ENCODE measurements around the gene POLR2C. TPM values are rescaled to one million over a fixed set of nuclear protein-coding genes. Genes with fewer than 3 reads are reported as not detected.

POLR2C gene
- total RNA-seq, 2 experiments from 2014 or later = 52.3 to 101 TPM

DNA sequence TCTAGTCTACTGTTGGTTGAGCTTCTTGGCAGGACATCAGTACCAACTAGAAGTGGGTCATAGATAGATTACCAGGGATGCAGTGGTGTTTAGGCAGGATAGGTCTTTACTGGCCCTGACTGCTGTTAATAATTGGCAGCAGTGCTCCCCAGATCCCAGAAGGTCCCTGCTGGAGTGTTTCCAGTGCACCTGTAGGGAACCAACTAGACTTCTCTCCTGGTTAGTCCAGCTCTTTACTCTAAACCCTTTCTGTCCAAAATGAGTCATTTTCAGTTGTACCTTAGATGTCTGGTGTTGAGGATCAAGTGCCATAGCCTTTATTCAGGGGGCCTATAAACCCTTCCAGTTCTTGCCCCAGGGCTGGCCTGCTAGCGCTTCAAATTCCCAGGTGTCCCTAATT, 8.7 kb downstream of the POLR2C start:
- no peaks in the 10 kb centered on the region for H3K9me2 ChIP-seq (ENCODE audit: insufficient read depth, low read length)
- ChIA-PET POLR2A (no interaction called here), CTCF (ENCODE audit: unreplicated experiment) (no interaction called here)
- no peak overlapping the region for H3K27ac ChIP-seq (ENCODE audit: low read depth, low read length, poor library complexity, severe bottlenecking)
- no peaks in the 10 kb centered on the region for H3K9me3 ChIP-seq (ENCODE audit: low read length)
- TF ChIP-seq EZH2phosphoT487 (IDR thresholded peaks at IDR 0.05; ENCODE audit: borderline replicate concordance, low read depth, low read length) = no peak
- TF ChIP-seq, protein P1, sequence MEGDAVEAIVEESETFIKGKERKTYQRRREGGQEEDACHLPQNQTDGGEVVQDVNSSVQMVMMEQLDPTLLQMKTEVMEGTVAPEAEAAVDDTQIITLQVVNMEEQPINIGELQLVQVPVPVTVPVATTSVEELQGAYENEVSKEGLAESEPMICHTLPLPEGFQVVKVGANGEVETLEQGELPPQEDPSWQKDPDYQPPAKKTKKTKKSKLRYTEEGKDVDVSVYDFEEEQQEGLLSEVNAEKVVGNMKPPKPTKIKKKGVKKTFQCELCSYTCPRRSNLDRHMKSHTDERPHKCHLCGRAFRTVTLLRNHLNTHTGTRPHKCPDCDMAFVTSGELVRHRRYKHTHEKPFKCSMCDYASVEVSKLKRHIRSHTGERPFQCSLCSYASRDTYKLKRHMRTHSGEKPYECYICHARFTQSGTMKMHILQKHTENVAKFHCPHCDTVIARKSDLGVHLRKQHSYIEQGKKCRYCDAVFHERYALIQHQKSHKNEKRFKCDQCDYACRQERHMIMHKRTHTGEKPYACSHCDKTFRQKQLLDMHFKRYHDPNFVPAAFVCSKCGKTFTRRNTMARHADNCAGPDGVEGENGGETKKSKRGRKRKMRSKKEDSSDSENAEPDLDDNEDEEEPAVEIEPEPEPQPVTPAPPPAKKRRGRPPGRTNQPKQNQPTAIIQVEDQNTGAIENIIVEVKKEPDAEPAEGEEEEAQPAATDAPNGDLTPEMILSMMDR (conservative IDR thresholded peaks at IDR 0.05; ENCODE audit: low read length) = no peak
- no TSS peak for BruUV-seq (replicated peaks)
- H3K4me1 ChIP-seq (ENCODE audit: insufficient read depth, low read length, poor library complexity, severe bottlenecking) = peaks cover 25% of the 10 kb centered on the region
- intact Hi-C loops (cut with micrococcal nuclease; ENCODE audit: unreplicated experiment) = no loop called here
- no peaks in the 10 kb centered on the region for H3K79me2 ChIP-seq (ENCODE audit: insufficient read depth, low read depth, low read length)
- no peaks in the 10 kb centered on the region for H4K20me1 ChIP-seq (ENCODE audit: insufficient read depth, low read length)
- no peak overlapping the region for H3K4me3 ChIP-seq (ENCODE audit: low read depth, low read length, poor library complexity, severe bottlenecking)
- no peak overlapping the region for H3K4me2 ChIP-seq (ENCODE audit: low read length)
- DNase-seq (ENCODE audit: low spot score) = no peak
- H3K36me3 ChIP-seq (ENCODE audit: insufficient read depth, low read length) = peaks cover 62% of the 10 kb centered on the region
- H2AFZ ChIP-seq (ENCODE audit: low read length) = no peak overlapping the region

DNA sequence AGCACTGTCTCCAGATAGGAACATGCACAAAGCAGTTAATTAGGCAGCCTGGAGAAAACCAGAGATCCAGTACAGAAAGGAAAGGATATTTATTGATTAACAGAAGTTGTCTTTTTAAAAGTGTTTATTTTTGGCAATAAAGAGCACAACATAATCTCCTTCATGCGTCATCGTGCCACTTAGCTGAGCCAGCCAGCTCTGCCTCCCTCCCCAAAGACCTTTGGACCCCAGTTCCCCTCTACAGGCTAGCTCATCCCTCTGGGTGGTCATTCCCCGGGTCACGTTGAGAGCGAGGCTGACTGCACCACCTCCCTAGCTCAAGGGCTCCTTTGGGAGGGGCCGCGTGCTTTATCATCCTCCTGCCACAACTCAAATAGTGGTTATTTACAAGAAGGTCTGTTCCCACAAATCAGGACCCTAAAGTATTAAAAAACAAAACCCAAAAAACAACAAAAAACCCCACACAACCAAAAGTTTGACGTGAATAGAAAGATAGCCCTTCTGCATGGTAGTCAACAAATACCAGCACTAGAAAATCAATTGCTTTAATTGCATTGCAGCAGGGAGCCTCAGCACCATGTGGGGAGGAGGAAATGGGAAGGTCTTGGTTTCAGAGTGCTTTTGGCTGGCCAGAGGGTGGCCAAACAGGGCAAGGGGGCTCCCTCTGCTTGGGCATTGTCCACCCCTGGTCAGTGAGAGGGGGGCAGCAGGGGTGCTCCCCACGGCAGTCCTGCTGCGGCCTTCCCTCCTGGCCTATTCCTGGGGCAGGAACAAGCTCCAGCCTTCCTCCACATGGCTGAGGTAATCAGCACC, 9.6 kb downstream of the POLR2C start:
- DNase-seq (ENCODE audit: low spot score) = no peak
- Histone ChIP-seq H3K79me2 (ENCODE audit: insufficient read depth, low read depth, low read length) (no peaks in the 10 kb centered on the region), H3K9me2 (ENCODE audit: insufficient read depth, low read length) (no peaks in the 10 kb centered on the region), H3K4me1 (ENCODE audit: insufficient read depth, low read length, poor library complexity, severe bottlenecking) (peaks cover 31% of the 10 kb centered on the region), H2AFZ (ENCODE audit: low read length) (no peak overlapping the region), H3K27ac (ENCODE audit: low read depth, low read length, poor library complexity, severe bottlenecking) (peak overlapping the region; percentile 30), H3K4me3 (ENCODE audit: low read depth, low read length, poor library complexity, severe bottlenecking) (no peak overlapping the region), H3K9me3 (ENCODE audit: low read length) (no peaks in the 10 kb centered on the region), H3K4me2 (ENCODE audit: low read length) (no peak overlapping the region), H4K20me1 (ENCODE audit: insufficient read depth, low read length) (no peaks in the 10 kb centered on the region), H3K36me3 (ENCODE audit: insufficient read depth, low read length) (peaks cover 56% of the 10 kb centered on the region)
- TF ChIP-seq, protein P1 (conservative IDR thresholded peaks at IDR 0.05; ENCODE audit: low read length) = no peak
- no peak for TF ChIP-seq EZH2phosphoT487 (IDR thresholded peaks at IDR 0.05; ENCODE audit: borderline replicate concordance, low read depth, low read length)
- TSS peak; percentile 27 for BruUV-seq (replicated peaks)
- CTCF ChIA-PET (ENCODE audit: unreplicated experiment) = no interaction called here
- intact Hi-C loops (cut with micrococcal nuclease; ENCODE audit: unreplicated experiment) = no loop called here
- POLR2A ChIA-PET = interaction anchor here (0.5 kb wide), 1 partner anchor 10 kb away, joined by 3 read pairs; the partner anchor contains the start of gene POLR2C

DNA sequence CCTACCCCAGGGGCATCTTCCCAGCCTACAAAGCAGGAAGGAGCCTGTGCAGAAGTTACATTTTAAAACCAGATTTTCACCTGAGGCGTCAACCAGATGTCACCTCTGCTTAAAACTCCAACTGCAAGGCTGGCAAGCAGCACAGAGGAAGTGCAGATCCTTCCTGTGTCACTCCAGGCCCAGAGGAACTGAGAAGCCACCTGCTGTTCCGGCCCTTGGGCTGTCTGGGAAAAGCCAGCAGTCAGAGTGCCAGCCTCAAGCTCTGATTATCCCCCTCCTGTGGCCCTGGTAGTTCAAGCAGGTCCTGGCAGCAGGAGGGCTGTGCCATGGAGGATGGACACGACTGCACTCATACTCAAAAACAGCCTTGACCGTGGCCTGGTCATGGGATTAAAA, 10.2 kb downstream of the POLR2C start:
- Histone ChIP-seq H2AFZ (ENCODE audit: low read length) (no peak overlapping the region), H3K36me3 (ENCODE audit: insufficient read depth, low read length) (peaks cover 50% of the 10 kb centered on the region), H3K4me3 (ENCODE audit: low read depth, low read length, poor library complexity, severe bottlenecking) (no peak overlapping the region), H3K9me2 (ENCODE audit: insufficient read depth, low read length) (no peaks in the 10 kb centered on the region), H3K79me2 (ENCODE audit: insufficient read depth, low read depth, low read length) (no peaks in the 10 kb centered on the region), H3K4me1 (ENCODE audit: insufficient read depth, low read length, poor library complexity, severe bottlenecking) (peaks cover 31% of the 10 kb centered on the region), H4K20me1 (ENCODE audit: insufficient read depth, low read length) (no peaks in the 10 kb centered on the region), H3K9me3 (ENCODE audit: low read length) (no peaks in the 10 kb centered on the region), H3K4me2 (ENCODE audit: low read length) (no peak overlapping the region), H3K27ac (ENCODE audit: low read depth, low read length, poor library complexity, severe bottlenecking) (peak overlapping the region; percentile 30)
- no TSS peak for BruUV-seq (replicated peaks)
- CTCF ChIA-PET (ENCODE audit: unreplicated experiment) = interaction anchor here (1.0 kb wide), 1 partner anchor 10 kb away, joined by 5 read pairs; the partner anchor contains the start of gene POLR2C
- TF ChIP-seq, protein P1 (conservative IDR thresholded peaks at IDR 0.05; ENCODE audit: low read length) = no peak
- no peak for TF ChIP-seq EZH2phosphoT487 (IDR thresholded peaks at IDR 0.05; ENCODE audit: borderline replicate concordance, low read depth, low read length)
- POLR2A ChIA-PET = no interaction called here
- no peak for DNase-seq (ENCODE audit: low spot score)
- intact Hi-C loops (cut with micrococcal nuclease; ENCODE audit: unreplicated experiment) = no loop called here

Measured in OCI-LY7 (cell line).